SK-N-MC (cell line): Measurements from ENCODE around the gene PRKAR1B.

Source experiments
- EZH2 ChIP-seq: fragments of 200-600 bp; sonication (generic); IDR thresholded peaks from one replicate; pipeline ENCODE4 v1.6.1; 2017; ENCODE audit warnings: antibody characterized with exemption
- FOXP2 ChIP-seq: optimal IDR thresholded peaks from 2 replicates; pipeline ENCODE3; 2011; ENCODE audit warnings: mild to moderate bottlenecking, moderate library complexity; ENCODE audit not compliant: insufficient read depth; ENCODE audit errors: extremely low read length, control extremely low read depth
- POLR2AphosphoS5 ChIP-seq: IDR thresholded peaks from 2 replicates; pipeline ENCODE4 v1.6.1; 2012; ENCODE audit warnings: mild to moderate bottlenecking, low read depth, low read length, borderline replicate concordance

GRCh38 chr7:713139-713457 is 14.0 kb downstream of the PRKAR1B start:
- TF ChIP-seq EZH2 (no peak), POLR2AphosphoS5 (no peak), FOXP2 (no peak)
